Neural progenitor cell (in vitro differentiated cells): ENCODE results near the gene KLHL29. TPM values are rescaled to one million over a fixed set of nuclear protein-coding genes. Genes with fewer than 3 reads are reported as not detected.

Source experiments
- DNase-seq: peaks from one replicate; pipeline ENCODE4 v3.0.0-alpha.2; 2016; ENCODE audit warnings: low spot score
- H2AFZ ChIP-seq: fragments of 200-600 bp; sonication (generic); replicated peaks from 2 replicates; pipeline ENCODE4 v1.6.1; 2016; ENCODE audit warnings: antibody characterized with exemption
- H3F3A ChIP-seq: fragments of 200-600 bp; sonication (generic); 2 replicates; pipeline ENCODE4 v1.6.1; 2016; ENCODE audit warnings: antibody characterized with exemption, low read depth
- H3K27ac ChIP-seq: fragments of 200-600 bp; sonication (generic); 2 replicates; pipeline ENCODE4 v1.5.1; 2016; ENCODE audit warnings: mild to moderate bottlenecking
- H3K27me3 ChIP-seq: fragments of 200-600 bp; sonication (generic); 2 replicates; pipeline ENCODE4 v1.6.1; 2016; ENCODE audit warnings: mild to moderate bottlenecking, moderate library complexity
- H3K36me3 ChIP-seq: fragments of 200-600 bp; sonication (generic); 2 replicates; pipeline ENCODE4 v1.5.1; 2016
- H3K4me1 ChIP-seq: fragments of 200-600 bp; sonication (generic); 2 replicates; pipeline ENCODE4 v1.6.1; 2016; ENCODE audit warnings: mixed run types
- H3K4me2 ChIP-seq: fragments of 200-600 bp; sonication (generic); 2 replicates; pipeline ENCODE4 v1.6.1; 2016
- H3K4me3 ChIP-seq: fragments of 200-600 bp; sonication (generic); 2 replicates; pipeline ENCODE4 v1.5.1; 2016
- H3K79me2 ChIP-seq: fragments of 200-600 bp; sonication (generic); 2 replicates; pipeline ENCODE4 v1.6.1; 2016; ENCODE audit warnings: low read depth
- H3K9ac ChIP-seq: fragments of 200-600 bp; sonication (generic); 2 replicates; pipeline ENCODE4 v1.6.1; 2016
- H3K9me3 ChIP-seq: fragments of 200-600 bp; sonication (generic); 2 replicates; pipeline ENCODE4 v1.5.1; 2016; ENCODE audit warnings: low read depth
- H4K20me1 ChIP-seq: fragments of 200-600 bp; sonication (generic); 2 replicates; pipeline ENCODE4 v1.6.1; 2016; ENCODE audit warnings: low read depth
- H3K27ac Mint-ChIP-seq: 3 replicates; pipeline ENCODE4 v1.8.0; 2021; ENCODE audit warnings: mixed read lengths
- H3K27me3 Mint-ChIP-seq: 2 replicates; pipeline ENCODE4 v1.8.0; 2022; ENCODE audit warnings: low read depth, mild to moderate bottlenecking, inconsistent platforms, moderate library complexity, mixed read lengths; ENCODE audit not compliant: insufficient read depth
- H3K36me3 Mint-ChIP-seq: 3 replicates; pipeline ENCODE4 v1.8.0; 2021; ENCODE audit warnings: mixed read lengths
- H3K4me1 Mint-ChIP-seq: 3 replicates; pipeline ENCODE4 v1.8.0; 2021; ENCODE audit warnings: mixed read lengths
- H3K4me3 Mint-ChIP-seq: 3 replicates; pipeline ENCODE4 v1.8.0; 2021; ENCODE audit warnings: mild to moderate bottlenecking, moderate library complexity, mixed read lengths
- H3K9me3 Mint-ChIP-seq: 3 replicates; pipeline ENCODE4 v1.8.0; 2020; ENCODE audit warnings: mixed read lengths
- CTCF ChIP-seq: fragments of 200-600 bp; sonication (generic); IDR thresholded peaks from 2 replicates; pipeline ENCODE4 v1.5.1; 2017; ENCODE audit warnings: antibody characterized with exemption, mild to moderate bottlenecking
- EZH2 ChIP-seq: fragments of 200-600 bp; sonication (generic); IDR thresholded peaks from 2 replicates; pipeline ENCODE4 v1.6.1; 2017; ENCODE audit warnings: antibody characterized with exemption, mild to moderate bottlenecking, moderate library complexity
- EZH2phosphoT487 ChIP-seq: fragments of 200-600 bp; sonication (generic); IDR thresholded peaks from 2 replicates; pipeline ENCODE4 v1.6.1; 2017; ENCODE audit warnings: antibody characterized with exemption
- total RNA-seq: library from RNA; depleted of rRNA; stranded (reverse); fragments of >200 nt; gene quantifications from 2 replicates; pipeline ENCODE4 v1.2.3, GENCODE V29; 2015; ENCODE audit warnings: low replicate concordance

Gene KLHL29
- total RNA-seq, 1 donor from 2014 or later: 1.6 TPM

GRCh38 chr2:23393722-23394121, 8.7 kb downstream of the KLHL29 start:
- H3K36me3 Mint-ChIP-seq: no peaks in the 10 kb centered on the region
- H3K4me1 Mint-ChIP-seq: peaks cover 10% of the 10 kb centered on the region
- Histone ChIP-seq H3F3A (no peaks in the 10 kb centered on the region), H3K4me1 (peaks cover 4% of the 10 kb centered on the region), H3K9ac (no peak overlapping the region), H4K20me1 (no peaks in the 10 kb centered on the region), H3K79me2 (no peaks in the 10 kb centered on the region), H2AFZ (no peak overlapping the region), H3K36me3 (no peaks in the 10 kb centered on the region), H3K4me2 (no peak overlapping the region), H3K27ac (no peak overlapping the region), H3K4me3 (no peak overlapping the region), H3K9me3 (no peaks in the 10 kb centered on the region), H3K27me3 (peaks cover 18% of the 10 kb centered on the region)
- no peak for DNase-seq
- H3K9me3 Mint-ChIP-seq: peaks cover 2% of the 10 kb centered on the region
- peaks cover 2% of the 10 kb centered on the region for H3K27me3 Mint-ChIP-seq
- H3K27ac Mint-ChIP-seq: no peak overlapping the region
- no peak overlapping the region for H3K4me3 Mint-ChIP-seq
- no peak for TF ChIP-seq EZH2
- no peak for TF ChIP-seq EZH2phosphoT487
- no peak for TF ChIP-seq CTCF

GRCh38 chr2:23394700-23395099, 9.7 kb downstream of the KLHL29 start:
- Histone ChIP-seq H3K27ac (no peak overlapping the region), H3K4me1 (peaks cover 4% of the 10 kb centered on the region), H3K79me2 (no peaks in the 10 kb centered on the region), H3K36me3 (no peaks in the 10 kb centered on the region), H2AFZ (no peak overlapping the region), H3F3A (no peaks in the 10 kb centered on the region), H3K9me3 (no peaks in the 10 kb centered on the region), H3K27me3 (peaks cover 8% of the 10 kb centered on the region), H3K4me3 (no peak overlapping the region), H3K9ac (no peak overlapping the region), H4K20me1 (no peaks in the 10 kb centered on the region), H3K4me2 (no peak overlapping the region)
- TF ChIP-seq EZH2 (no peak), CTCF (no peak), EZH2phosphoT487 (no peak)
- Mint-ChIP-seq H3K4me3 (no peak overlapping the region), H3K4me1 (peaks cover 6% of the 10 kb centered on the region), H3K27me3 (peaks cover 2% of the 10 kb centered on the region), H3K9me3 (peaks cover 2% of the 10 kb centered on the region), H3K27ac (no peak overlapping the region), H3K36me3 (peaks cover 1% of the 10 kb centered on the region)
- no peak for DNase-seq

GRCh38 chr2:23397478-23397877, 12.5 kb downstream of the KLHL29 start:
- H3K79me2 ChIP-seq: no peaks in the 10 kb centered on the region
- H3K9me3 ChIP-seq: no peaks in the 10 kb centered on the region
- H4K20me1 ChIP-seq: no peaks in the 10 kb centered on the region
- TF ChIP-seq EZH2phosphoT487: no peak
- no peak for TF ChIP-seq EZH2
- no peak for TF ChIP-seq CTCF
- H3K4me3 Mint-ChIP-seq: no peak overlapping the region
- H3K4me3 ChIP-seq: no peak overlapping the region
- peaks cover 4% of the 10 kb centered on the region for H3K4me1 ChIP-seq
- H3K27me3 ChIP-seq: peaks cover 3% of the 10 kb centered on the region
- no peak for DNase-seq
- peaks cover 1% of the 10 kb centered on the region for H3K36me3 Mint-ChIP-seq
- no peak overlapping the region for H3K27ac ChIP-seq
- H3K27ac Mint-ChIP-seq: no peak overlapping the region
- no peak overlapping the region for H3K4me2 ChIP-seq
- no peak overlapping the region for H2AFZ ChIP-seq
- H3K36me3 ChIP-seq: no peaks in the 10 kb centered on the region
- H3K9me3 Mint-ChIP-seq: peaks cover 2% of the 10 kb centered on the region
- no peaks in the 10 kb centered on the region for H3F3A ChIP-seq
- H3K9ac ChIP-seq: no peak overlapping the region
- no peaks in the 10 kb centered on the region for H3K27me3 Mint-ChIP-seq
- peaks cover 6% of the 10 kb centered on the region for H3K4me1 Mint-ChIP-seq
